ENCODE measurements around the gene CCNL2.
"Not testable (repeated sequence)": the region's sequence is repeated elsewhere in the genome, so short reads cannot be mapped to it uniquely, and the experiment has no call there.

Gene CCNL2

GRCh38 chr1:1387098-1388077 is 11.7 kb downstream of the CCNL2 start:
- no peak overlapping the region for H3K27ac ChIP-seq (ENCODE audit: low read depth, low read length)
- no peaks in the 10 kb centered on the region for H3K27me3 ChIP-seq (ENCODE audit: control insufficient read depth in 1 of 2, insufficient read depth in 2 of 2, low read length in 2 of 2)
- peaks cover 46 to 66% of the 10 kb centered on the region in 2 donors for H3K36me3 ChIP-seq (ENCODE audit: control insufficient read depth in 1 of 2, insufficient read depth in 2 of 2, low read length in 2 of 2)
- no peaks in the 10 kb centered on the region for H3K4me1 ChIP-seq (ENCODE audit: control insufficient read depth in 1 of 2, insufficient read depth in 2 of 2, low read length in 2 of 2)
- H3K9me3 ChIP-seq (ENCODE audit: control insufficient read depth in 1 of 2, low read length in 2 of 2): no peaks in the 10 kb centered on the region
- no peak overlapping the region for H3K4me3 ChIP-seq (ENCODE audit: low read depth in 1 of 2, low read length in 2 of 2)
- no peak overlapping the region for H3K9ac ChIP-seq (ENCODE audit: low read depth in 1 of 2, low read length in 2 of 2)

DNA sequence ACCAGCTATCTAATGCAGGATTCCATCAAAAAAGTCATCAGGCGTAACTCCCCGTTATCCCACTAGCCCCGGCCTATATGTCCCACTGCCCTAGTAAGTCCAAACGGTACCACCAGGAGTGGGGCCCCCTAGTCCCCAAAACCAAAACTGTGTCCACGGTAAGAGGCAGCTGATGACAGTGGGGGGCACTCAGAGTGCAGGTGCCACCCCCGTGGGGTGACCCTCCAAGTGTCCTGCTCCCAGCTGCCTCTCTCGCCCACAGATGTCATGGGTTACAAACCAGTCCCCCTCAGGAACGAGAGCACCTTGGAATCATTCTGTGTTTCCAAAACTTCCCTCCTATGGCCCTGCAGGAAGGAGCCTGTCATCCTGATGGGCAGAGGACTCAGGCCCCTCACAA is 13.2 kb downstream of the CCNL2 start:
- peaks cover 35 to 53% of the 10 kb centered on the region in 2 donors for H3K36me3 ChIP-seq (ENCODE audit: control insufficient read depth in 1 of 2, insufficient read depth in 2 of 2, low read length in 2 of 2)
- no peak overlapping the region for H3K4me3 ChIP-seq (ENCODE audit: low read depth in 1 of 2, low read length in 2 of 2)
- no peaks in the 10 kb centered on the region for H3K4me1 ChIP-seq (ENCODE audit: control insufficient read depth in 1 of 2, insufficient read depth in 2 of 2, low read length in 2 of 2)
- H3K9me3 ChIP-seq (ENCODE audit: control insufficient read depth in 1 of 2, low read length in 2 of 2): no peaks in the 10 kb centered on the region
- no peak overlapping the region for H3K9ac ChIP-seq (ENCODE audit: low read depth in 1 of 2, low read length in 2 of 2)
- no peaks in the 10 kb centered on the region for H3K27me3 ChIP-seq (ENCODE audit: control insufficient read depth in 1 of 2, insufficient read depth in 2 of 2, low read length in 2 of 2)
- no peak overlapping the region for H3K27ac ChIP-seq (ENCODE audit: low read depth, low read length)

- H3K4me3 ChIP-seq (ENCODE audit: low read depth in 1 of 2, low read length in 2 of 2): not testable (repeated sequence)
- peaks cover 29 to 47% of the 10 kb centered on the region in 2 donors for H3K36me3 ChIP-seq (ENCODE audit: control insufficient read depth in 1 of 2, insufficient read depth in 2 of 2, low read length in 2 of 2)
Observed at GRCh38 chr1:1385339-1385738, 13.8 kb downstream of the CCNL2 start.

DNA sequence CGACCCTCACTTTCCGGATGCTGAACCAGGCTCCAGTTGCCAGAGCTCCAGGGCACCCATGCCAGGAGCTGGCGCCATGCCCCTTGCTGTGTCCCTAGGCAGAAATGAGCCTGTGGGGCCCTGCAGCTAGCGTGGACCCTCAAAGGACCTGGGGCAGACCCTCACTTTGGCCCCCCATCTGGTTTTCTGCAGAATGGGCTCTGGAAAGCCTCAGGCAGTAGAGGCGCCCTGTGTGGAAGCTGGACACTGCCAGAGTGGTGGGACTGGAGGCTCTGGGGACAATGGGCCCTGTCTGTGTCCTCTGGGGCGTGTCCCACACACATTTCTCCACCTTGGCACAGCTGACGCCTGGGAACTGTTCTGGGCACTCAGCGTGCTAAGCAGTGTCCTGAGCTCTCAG is 17.8 kb downstream of the CCNL2 start:
- Histone ChIP-seq H3K36me3 (ENCODE audit: control insufficient read depth in 1 of 2, insufficient read depth in 2 of 2, low read length in 2 of 2) (peaks cover 7 to 8% of the 10 kb centered on the region in 2 donors), H3K4me3 (ENCODE audit: low read depth in 1 of 2, low read length in 2 of 2) (no peak overlapping the region), H3K4me1 (ENCODE audit: control insufficient read depth in 1 of 2, insufficient read depth in 2 of 2, low read length in 2 of 2) (peaks cover 0 to under 1% of the 10 kb centered on the region in 2 donors), H3K27ac (ENCODE audit: low read depth, low read length) (no peak overlapping the region), H3K9ac (ENCODE audit: low read depth in 1 of 2, low read length in 2 of 2) (no peak overlapping the region), H3K27me3 (ENCODE audit: control insufficient read depth in 1 of 2, insufficient read depth in 2 of 2, low read length in 2 of 2) (no peaks in the 10 kb centered on the region), H3K9me3 (ENCODE audit: control insufficient read depth in 1 of 2, low read length in 2 of 2) (no peaks in the 10 kb centered on the region)

More at GRCh38 chr1:1385339-1385738, 13.8 kb downstream of the CCNL2 start:
- not testable (repeated sequence) for H3K27me3 ChIP-seq (ENCODE audit: control insufficient read depth in 1 of 2, insufficient read depth in 2 of 2, low read length in 2 of 2); H3K27ac ChIP-seq (ENCODE audit: low read depth, low read length); H3K4me1 ChIP-seq (ENCODE audit: control insufficient read depth in 1 of 2, insufficient read depth in 2 of 2, low read length in 2 of 2); H3K9ac ChIP-seq (ENCODE audit: low read depth in 1 of 2, low read length in 2 of 2); H3K9me3 ChIP-seq (ENCODE audit: control insufficient read depth in 1 of 2, low read length in 2 of 2)

DNA sequence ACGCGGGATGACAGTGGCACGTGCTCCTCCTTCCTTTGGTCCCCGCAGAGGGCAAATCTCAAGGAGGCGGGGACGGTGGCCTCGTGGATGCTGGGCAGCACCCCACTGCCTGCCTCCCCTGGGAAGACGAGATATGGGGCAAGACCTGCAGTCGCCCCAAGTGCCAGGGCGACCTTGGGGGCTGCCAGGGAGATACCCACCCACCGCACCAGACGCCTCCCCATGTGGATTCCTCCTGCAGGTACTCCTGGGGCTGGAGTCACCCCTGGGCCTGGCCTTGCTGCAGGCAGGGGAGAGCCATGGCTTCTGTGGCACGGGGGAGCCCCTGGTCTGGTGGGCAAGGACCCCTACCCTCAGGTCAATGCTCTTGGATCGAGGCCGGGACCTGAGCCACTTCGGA is 18.3 kb downstream of the CCNL2 start:
- Histone ChIP-seq H3K9me3 (ENCODE audit: control insufficient read depth in 1 of 2, low read length in 2 of 2) (no peaks in the 10 kb centered on the region), H3K36me3 (ENCODE audit: control insufficient read depth in 1 of 2, insufficient read depth in 2 of 2, low read length in 2 of 2) (peaks cover 3 to 4% of the 10 kb centered on the region in 2 donors), H3K4me3 (ENCODE audit: low read depth in 1 of 2, low read length in 2 of 2) (no peak overlapping the region), H3K27ac (ENCODE audit: low read depth, low read length) (no peak overlapping the region), H3K4me1 (ENCODE audit: control insufficient read depth in 1 of 2, insufficient read depth in 2 of 2, low read length in 2 of 2) (peaks cover 0 to 5% of the 10 kb centered on the region in 2 donors), H3K27me3 (ENCODE audit: control insufficient read depth in 1 of 2, insufficient read depth in 2 of 2, low read length in 2 of 2) (no peaks in the 10 kb centered on the region), H3K9ac (ENCODE audit: low read depth in 1 of 2, low read length in 2 of 2) (no peak overlapping the region)

GRCh38 chr1:1377540-1378205 is 21.5 kb downstream of the CCNL2 start:
- Histone ChIP-seq H3K4me1 (ENCODE audit: control insufficient read depth in 1 of 2, insufficient read depth in 2 of 2, low read length in 2 of 2) (peaks cover 9 to 20% of the 10 kb centered on the region in 2 donors), H3K9me3 (ENCODE audit: control insufficient read depth in 1 of 2, low read length in 2 of 2) (no peaks in the 10 kb centered on the region), H3K36me3 (ENCODE audit: control insufficient read depth in 1 of 2, insufficient read depth in 2 of 2, low read length in 2 of 2) (peaks cover 0 to 7% of the 10 kb centered on the region in 2 donors), H3K9ac (ENCODE audit: low read depth in 1 of 2, low read length in 2 of 2) (no peak overlapping the region), H3K27ac (ENCODE audit: low read depth, low read length) (no peak overlapping the region), H3K27me3 (ENCODE audit: control insufficient read depth in 1 of 2, insufficient read depth in 2 of 2, low read length in 2 of 2) (no peaks in the 10 kb centered on the region), H3K4me3 (ENCODE audit: low read depth in 1 of 2, low read length in 2 of 2) (no peak overlapping the region)

DNA sequence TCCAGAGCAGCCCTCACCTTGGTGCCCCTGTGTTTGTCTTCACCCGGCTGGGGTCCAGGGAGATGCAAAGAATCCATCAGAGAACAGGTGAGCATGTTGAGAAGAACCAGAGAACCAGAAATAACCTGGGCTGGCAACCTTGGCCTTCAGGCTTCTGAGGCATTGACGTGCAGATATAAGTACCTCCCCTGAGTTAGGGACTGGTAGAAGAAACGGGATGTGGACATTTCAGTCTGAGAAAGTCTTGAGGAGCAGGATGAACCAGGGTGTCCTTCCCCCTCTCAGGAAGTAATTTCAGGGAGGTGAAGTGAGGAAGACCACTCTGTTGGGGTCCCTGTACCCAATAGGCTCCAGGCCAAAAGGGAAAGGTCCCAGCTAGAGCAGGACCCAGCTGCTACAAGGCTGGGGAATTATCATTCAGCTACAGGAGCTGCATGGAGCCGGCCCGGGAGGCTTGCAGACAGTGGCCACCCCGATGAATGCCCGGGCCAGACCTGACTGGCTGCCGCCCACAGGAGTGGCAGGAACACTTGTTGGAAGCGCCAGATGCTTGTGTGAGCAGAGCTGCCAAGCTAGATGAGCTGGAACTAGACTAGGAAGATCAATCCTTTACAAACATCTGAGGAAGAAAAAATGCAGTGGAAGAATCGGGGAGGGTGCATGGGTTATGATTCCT is 22.4 kb downstream of the CCNL2 start:
- no peak overlapping the region for H3K9ac ChIP-seq (ENCODE audit: low read depth in 1 of 2, low read length in 2 of 2)
- H3K27me3 ChIP-seq (ENCODE audit: control insufficient read depth in 1 of 2, insufficient read depth in 2 of 2, low read length in 2 of 2): no peaks in the 10 kb centered on the region
- H3K4me1 ChIP-seq (ENCODE audit: control insufficient read depth in 1 of 2, insufficient read depth in 2 of 2, low read length in 2 of 2): peaks cover 14 to 28% of the 10 kb centered on the region in 2 donors
- no peaks in the 10 kb centered on the region for H3K9me3 ChIP-seq (ENCODE audit: control insufficient read depth in 1 of 2, low read length in 2 of 2)
- peaks cover 0 to 7% of the 10 kb centered on the region in 2 donors for H3K36me3 ChIP-seq (ENCODE audit: control insufficient read depth in 1 of 2, insufficient read depth in 2 of 2, low read length in 2 of 2)
- no peak overlapping the region for H3K4me3 ChIP-seq (ENCODE audit: low read depth in 1 of 2, low read length in 2 of 2)
- H3K27ac ChIP-seq (ENCODE audit: low read depth, low read length): no peak overlapping the region

- Histone ChIP-seq H3K27ac (ENCODE audit: low read depth, low read length) (peak within 1 kb of the TSS; percentile 81), H3K4me3 (ENCODE audit: low read depth in 1 of 2, low read length in 2 of 2) (peak within 1 kb of the TSS; percentile 83 to 84), H3K9ac (ENCODE audit: low read depth in 1 of 2, low read length in 2 of 2) (peak within 1 kb of the TSS; percentile 79 to 89), H3K27me3 (ENCODE audit: control insufficient read depth in 1 of 2, insufficient read depth in 2 of 2, low read length in 2 of 2) (no peaks in the 10 kb centered on the region), H3K36me3 (ENCODE audit: control insufficient read depth in 1 of 2, insufficient read depth in 2 of 2, low read length in 2 of 2) (peaks cover 0 to 7% of the 10 kb centered on the region in 2 donors), H3K9me3 (ENCODE audit: control insufficient read depth in 1 of 2, low read length in 2 of 2) (no peaks in the 10 kb centered on the region), H3K4me1 (ENCODE audit: control insufficient read depth in 1 of 2, insufficient read depth in 2 of 2, low read length in 2 of 2) (peaks cover 18 to 33% of the 10 kb centered on the region in 2 donors)
Observed at GRCh38 chr1:1374929-1375662, 24.0 kb downstream of the CCNL2 start, which contains the start of gene AURKAIP1. TSS of gene AURKAIP1 (minus strand) at chr1:1375207. CDS start at chr1:1374756, 451 bp downstream.

GRCh38 chr1:1374589-1374928 is 24.6 kb downstream of the CCNL2 start:
- Histone ChIP-seq H3K27me3 (ENCODE audit: control insufficient read depth in 1 of 2, insufficient read depth in 2 of 2, low read length in 2 of 2) (no peaks in the 10 kb centered on the region), H3K9ac (ENCODE audit: low read depth in 1 of 2, low read length in 2 of 2) (peak overlapping the region; percentile 79 to 89), H3K9me3 (ENCODE audit: control insufficient read depth in 1 of 2, low read length in 2 of 2) (no peaks in the 10 kb centered on the region), H3K4me1 (ENCODE audit: control insufficient read depth in 1 of 2, insufficient read depth in 2 of 2, low read length in 2 of 2) (peaks cover 18 to 33% of the 10 kb centered on the region in 2 donors), H3K27ac (ENCODE audit: low read depth, low read length) (peak overlapping the region; percentile 81), H3K36me3 (ENCODE audit: control insufficient read depth in 1 of 2, insufficient read depth in 2 of 2, low read length in 2 of 2) (peaks cover 0 to 7% of the 10 kb centered on the region in 2 donors), H3K4me3 (ENCODE audit: low read depth in 1 of 2, low read length in 2 of 2) (peak overlapping the region; percentile 83 to 84)
